ENCODE measurements around the gene WDR53. TPM values are rescaled to one million over a fixed set of nuclear protein-coding genes. Genes with fewer than 3 reads are reported as not detected.

Gene WDR53
- total and polyA plus RNA-seq, 4 donors, result 2.7 to 4.5 (median 3.5) TPM

GRCh38 chr3:196517162-196517800 is 51.1 kb downstream of the WDR53 start:
- 82% methylated on average over 2 of the region's 2 CpGs for WGBS
- Histone ChIP-seq H3K36me3 (ENCODE audit: control insufficient read depth in 4 of 4, insufficient read depth in 3 of 4, low read depth in 1 of 4, low read length in 3 of 4) (no peaks in the 10 kb centered on the region), H3K27me3 (ENCODE audit: control insufficient read depth in 4 of 4, insufficient read depth in 4 of 4, low read length in 3 of 4) (no peaks in the 10 kb centered on the region), H3K9ac (ENCODE audit: low read depth in 1 of 2, low read length in 2 of 2) (no peak overlapping the region), H3K9me3 (ENCODE audit: control insufficient read depth in 4 of 4, low read length in 3 of 4) (peaks cover 15 to 43% (median 29%) of the 10 kb centered on the region in 4 donors), H3K27ac (ENCODE audit: low read depth in 1 of 2, low read length in 2 of 2) (no peak overlapping the region), H3K4me1 (ENCODE audit: control insufficient read depth in 4 of 4, insufficient read depth in 4 of 4, low read length in 3 of 4) (no peaks in the 10 kb centered on the region), H3K4me3 (ENCODE audit: low read depth in 1 of 3, low read length in 3 of 3) (no peak overlapping the region)
- TF ChIP-seq RXRA (IDR thresholded peaks at IDR 0.05) (no peak), RAD21 (IDR thresholded peaks at IDR 0.05) (no peak), MAX (IDR thresholded peaks at IDR 0.05) (no peak), HNF4G (IDR thresholded peaks at IDR 0.05) (no peak), NR2F2 (IDR thresholded peaks at IDR 0.05) (no peak), JUND (IDR thresholded peaks at IDR 0.05) (no peak), REST (IDR thresholded peaks at IDR 0.05) (no peak)
- no peak for DNase-seq (ENCODE audit: low spot score)

DNA sequence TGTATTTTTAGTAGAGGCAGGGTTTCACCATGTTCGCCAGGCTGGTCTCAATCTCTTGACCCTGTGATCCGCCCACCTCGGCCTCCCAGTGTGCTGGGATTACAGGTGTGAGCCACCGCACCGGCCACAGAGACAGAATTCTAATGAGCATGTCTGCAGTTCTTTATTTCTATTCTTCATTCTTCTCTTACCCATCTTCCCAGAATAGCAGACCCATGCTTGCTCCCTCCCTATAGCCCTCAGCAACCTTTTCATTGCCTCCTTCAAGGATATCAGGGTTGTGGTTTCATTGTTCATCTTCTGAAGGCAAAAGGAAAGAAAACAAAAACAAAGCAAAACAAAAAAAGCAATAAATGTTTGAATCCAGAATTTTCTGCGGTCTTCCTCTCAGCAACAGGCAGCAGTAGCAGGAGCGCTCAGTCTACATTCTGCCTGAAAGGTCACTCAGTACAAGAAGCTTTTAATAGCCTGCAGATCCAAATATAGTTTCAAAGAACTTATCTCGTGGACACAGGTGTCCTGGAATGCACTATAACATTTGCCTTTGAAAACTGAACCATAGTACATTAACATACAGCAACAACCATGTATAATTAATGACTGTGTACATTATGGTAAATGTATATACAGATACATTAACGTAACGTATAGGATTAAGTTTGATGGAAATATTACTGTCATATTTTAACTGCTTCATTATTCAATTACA is 53.3 kb downstream of the WDR53 start, which contains the start of gene SMCO1:
Gene SMCO1 (minus strand): TSS at position 434 of the 709 bp plus-strand sequence. CDS start 137 bp downstream, at position 297.
- Histone ChIP-seq H3K9ac (ENCODE audit: low read depth in 1 of 2, low read length in 2 of 2) (no peak within 1 kb of the TSS), H3K4me3 (ENCODE audit: low read depth in 1 of 3, low read length in 3 of 3) (no peak within 1 kb of the TSS), H3K27me3 (ENCODE audit: control insufficient read depth in 4 of 4, insufficient read depth in 4 of 4, low read length in 3 of 4) (no peaks in the 10 kb centered on the region), H3K27ac (ENCODE audit: low read depth in 1 of 2, low read length in 2 of 2) (no peak within 1 kb of the TSS), H3K36me3 (ENCODE audit: control insufficient read depth in 4 of 4, insufficient read depth in 3 of 4, low read depth in 1 of 4, low read length in 3 of 4) (no peaks in the 10 kb centered on the region), H3K9me3 (ENCODE audit: control insufficient read depth in 4 of 4, low read length in 3 of 4) (peaks cover 8 to 24% (median 19%) of the 10 kb centered on the region in 4 donors), H3K4me1 (ENCODE audit: control insufficient read depth in 4 of 4, insufficient read depth in 4 of 4, low read length in 3 of 4) (no peaks in the 10 kb centered on the region)
- TF ChIP-seq NR2F2 (IDR thresholded peaks at IDR 0.05), result no peak
- TF ChIP-seq YY1 (IDR thresholded peaks at IDR 0.05), result no peak
- no peak for TF ChIP-seq REST (IDR thresholded peaks at IDR 0.05)
- TF ChIP-seq, protein P1, sequence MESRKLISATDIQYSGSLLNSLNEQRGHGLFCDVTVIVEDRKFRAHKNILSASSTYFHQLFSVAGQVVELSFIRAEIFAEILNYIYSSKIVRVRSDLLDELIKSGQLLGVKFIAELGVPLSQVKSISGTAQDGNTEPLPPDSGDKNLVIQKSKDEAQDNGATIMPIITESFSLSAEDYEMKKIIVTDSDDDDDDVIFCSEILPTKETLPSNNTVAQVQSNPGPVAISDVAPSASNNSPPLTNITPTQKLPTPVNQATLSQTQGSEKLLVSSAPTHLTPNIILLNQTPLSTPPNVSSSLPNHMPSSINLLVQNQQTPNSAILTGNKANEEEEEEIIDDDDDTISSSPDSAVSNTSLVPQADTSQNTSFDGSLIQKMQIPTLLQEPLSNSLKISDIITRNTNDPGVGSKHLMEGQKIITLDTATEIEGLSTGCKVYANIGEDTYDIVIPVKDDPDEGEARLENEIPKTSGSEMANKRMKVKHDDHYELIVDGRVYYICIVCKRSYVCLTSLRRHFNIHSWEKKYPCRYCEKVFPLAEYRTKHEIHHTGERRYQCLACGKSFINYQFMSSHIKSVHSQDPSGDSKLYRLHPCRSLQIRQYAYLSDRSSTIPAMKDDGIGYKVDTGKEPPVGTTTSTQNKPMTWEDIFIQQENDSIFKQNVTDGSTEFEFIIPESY (IDR thresholded peaks at IDR 0.05), result no peak
- no peak for TF ChIP-seq MAX (IDR thresholded peaks at IDR 0.05)
- no peak for TF ChIP-seq HNF4A (conservative IDR thresholded peaks at IDR 0.05)
- TF ChIP-seq, protein P2, sequence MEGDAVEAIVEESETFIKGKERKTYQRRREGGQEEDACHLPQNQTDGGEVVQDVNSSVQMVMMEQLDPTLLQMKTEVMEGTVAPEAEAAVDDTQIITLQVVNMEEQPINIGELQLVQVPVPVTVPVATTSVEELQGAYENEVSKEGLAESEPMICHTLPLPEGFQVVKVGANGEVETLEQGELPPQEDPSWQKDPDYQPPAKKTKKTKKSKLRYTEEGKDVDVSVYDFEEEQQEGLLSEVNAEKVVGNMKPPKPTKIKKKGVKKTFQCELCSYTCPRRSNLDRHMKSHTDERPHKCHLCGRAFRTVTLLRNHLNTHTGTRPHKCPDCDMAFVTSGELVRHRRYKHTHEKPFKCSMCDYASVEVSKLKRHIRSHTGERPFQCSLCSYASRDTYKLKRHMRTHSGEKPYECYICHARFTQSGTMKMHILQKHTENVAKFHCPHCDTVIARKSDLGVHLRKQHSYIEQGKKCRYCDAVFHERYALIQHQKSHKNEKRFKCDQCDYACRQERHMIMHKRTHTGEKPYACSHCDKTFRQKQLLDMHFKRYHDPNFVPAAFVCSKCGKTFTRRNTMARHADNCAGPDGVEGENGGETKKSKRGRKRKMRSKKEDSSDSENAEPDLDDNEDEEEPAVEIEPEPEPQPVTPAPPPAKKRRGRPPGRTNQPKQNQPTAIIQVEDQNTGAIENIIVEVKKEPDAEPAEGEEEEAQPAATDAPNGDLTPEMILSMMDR (IDR thresholded peaks at IDR 0.05; ENCODE audit: low read depth, low read length, missing input control), result no peak
- no peak for TF ChIP-seq RAD21 (IDR thresholded peaks at IDR 0.05)
- no peak for TF ChIP-seq ATF3 (IDR thresholded peaks at IDR 0.05)
- no peak for TF ChIP-seq FOXA1 (IDR thresholded peaks at IDR 0.05)
- TF ChIP-seq GABPA (IDR thresholded peaks at IDR 0.05 in 1 of 2, conservative IDR thresholded peaks at IDR 0.05 in 1 of 2), result no peak
- no peak for TF ChIP-seq HNF4G (IDR thresholded peaks at IDR 0.05)
- TF ChIP-seq SP1 (IDR thresholded peaks at IDR 0.05), result no peak
- no peak for TF ChIP-seq EGR1 (IDR thresholded peaks at IDR 0.05; ENCODE audit: low read depth in 2 of 2)
- TF ChIP-seq TAF1 (conservative IDR thresholded peaks at IDR 0.05), result no peak
- no peak for TF ChIP-seq RXRA (IDR thresholded peaks at IDR 0.05)
- TF ChIP-seq JUND (IDR thresholded peaks at IDR 0.05), result no peak
- TF ChIP-seq FOXA2 (IDR thresholded peaks at IDR 0.05), result no peak
- 94% methylated on average over 10 of the region's 10 CpGs for WGBS
- no peak for DNase-seq (ENCODE audit: low spot score)

Measured in liver (tissue), 9 donors.